AG10803 (cell line): ENCODE measurements around the gene NAT8.
"Not testable (repeated sequence)": the region's sequence is repeated elsewhere in the genome, so short reads cannot be mapped to it uniquely, and the experiment has no call there.

ENCODE experiments used
- DNase-seq: peaks from one replicate; pipeline ENCODE4 v3.0.0; 2010; ENCODE audit warnings: low read depth
- H3K4me3 ChIP-seq: 2 replicates; pipeline ENCODE4 v1.5.1; 2011; ENCODE audit warnings: mild to moderate bottlenecking, low read length, control low read depth
- TF ChIP-seq, protein P1 (sequence below): conservative IDR thresholded peaks from 2 replicates; pipeline ENCODE4 v1.5.1; 2011; ENCODE audit warnings: mild to moderate bottlenecking, low read length, control low read depth, inconsistent platforms

The NAT8 gene

DNA sequence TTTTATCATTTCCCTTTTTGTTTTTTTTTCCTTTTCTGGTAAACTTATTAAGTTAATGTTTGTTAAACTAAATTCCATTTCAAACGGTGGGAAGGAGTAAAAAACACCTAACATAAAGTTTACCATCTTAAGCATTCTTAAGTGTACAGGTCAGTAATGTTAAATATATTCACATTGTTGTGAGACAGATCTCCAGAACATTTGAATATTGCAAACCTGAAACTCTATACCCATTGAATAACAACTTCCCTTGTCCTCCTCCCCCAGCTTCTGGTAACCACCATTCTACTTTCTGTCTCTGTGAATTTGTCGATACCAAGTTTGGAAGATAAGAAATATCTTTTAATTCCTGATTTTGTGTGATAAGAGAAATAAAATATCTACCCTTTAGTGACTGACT, 12.0 kb upstream of the NAT8 start:
- H3K4me3 ChIP-seq: no peak overlapping the region
- no peak for DNase-seq
- TF ChIP-seq, protein P1, sequence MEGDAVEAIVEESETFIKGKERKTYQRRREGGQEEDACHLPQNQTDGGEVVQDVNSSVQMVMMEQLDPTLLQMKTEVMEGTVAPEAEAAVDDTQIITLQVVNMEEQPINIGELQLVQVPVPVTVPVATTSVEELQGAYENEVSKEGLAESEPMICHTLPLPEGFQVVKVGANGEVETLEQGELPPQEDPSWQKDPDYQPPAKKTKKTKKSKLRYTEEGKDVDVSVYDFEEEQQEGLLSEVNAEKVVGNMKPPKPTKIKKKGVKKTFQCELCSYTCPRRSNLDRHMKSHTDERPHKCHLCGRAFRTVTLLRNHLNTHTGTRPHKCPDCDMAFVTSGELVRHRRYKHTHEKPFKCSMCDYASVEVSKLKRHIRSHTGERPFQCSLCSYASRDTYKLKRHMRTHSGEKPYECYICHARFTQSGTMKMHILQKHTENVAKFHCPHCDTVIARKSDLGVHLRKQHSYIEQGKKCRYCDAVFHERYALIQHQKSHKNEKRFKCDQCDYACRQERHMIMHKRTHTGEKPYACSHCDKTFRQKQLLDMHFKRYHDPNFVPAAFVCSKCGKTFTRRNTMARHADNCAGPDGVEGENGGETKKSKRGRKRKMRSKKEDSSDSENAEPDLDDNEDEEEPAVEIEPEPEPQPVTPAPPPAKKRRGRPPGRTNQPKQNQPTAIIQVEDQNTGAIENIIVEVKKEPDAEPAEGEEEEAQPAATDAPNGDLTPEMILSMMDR: no peak

DNA sequence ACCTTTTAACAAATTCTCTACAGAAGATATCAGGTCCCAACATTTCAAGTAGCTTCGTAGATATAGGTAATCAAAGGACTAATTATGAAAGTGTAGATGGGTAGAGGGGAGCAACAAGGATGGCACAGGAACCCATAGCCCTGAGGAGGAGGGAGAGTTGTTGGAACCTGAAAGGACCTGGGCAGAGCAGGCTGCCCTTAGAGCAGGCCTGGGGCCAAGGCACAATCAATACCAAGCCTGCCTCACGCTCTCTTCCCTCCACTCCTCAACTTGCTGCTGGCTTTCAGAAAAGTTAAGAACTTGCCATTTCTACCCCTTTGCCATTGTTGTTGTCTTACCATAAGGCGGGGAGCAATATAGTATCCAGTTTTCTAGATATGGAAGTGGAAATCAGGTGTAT, 10.1 kb upstream of the NAT8 start:
- DNase-seq: no peak
- TF ChIP-seq, protein P1: no peak
- no peak overlapping the region for H3K4me3 ChIP-seq

DNA sequence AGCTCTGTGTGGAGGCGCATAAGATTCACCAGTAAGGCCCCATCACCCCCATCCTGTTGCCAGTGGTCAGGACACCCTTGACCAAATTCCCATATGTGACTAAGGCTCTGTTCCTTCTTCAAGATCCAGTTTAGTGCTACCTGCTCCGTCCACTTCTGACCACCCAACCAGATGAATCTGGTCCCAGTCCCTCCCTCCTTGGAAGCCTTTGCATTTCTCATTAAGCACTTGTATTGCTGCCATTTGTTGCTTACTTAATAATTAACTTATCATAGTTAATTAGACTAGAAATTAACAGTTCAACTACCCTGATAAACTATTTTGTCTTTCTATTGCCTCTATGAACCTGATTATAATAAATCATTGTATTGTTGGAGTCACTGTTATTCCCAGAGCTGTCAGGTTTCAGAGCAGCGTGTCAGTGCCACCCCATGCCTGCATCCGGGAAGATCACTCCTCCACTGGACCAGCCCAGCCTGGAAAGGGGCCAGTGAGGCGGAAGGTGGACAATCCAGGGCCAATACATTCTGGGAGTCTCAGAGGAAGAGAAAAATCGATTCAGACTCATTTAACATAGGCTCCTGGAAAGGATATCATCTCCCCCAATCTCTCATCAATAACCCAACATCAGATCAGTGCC, 9.5 kb upstream of the NAT8 start:
- H3K4me3 ChIP-seq: no peak overlapping the region
- DNase-seq: no peak
- TF ChIP-seq, protein P1: no peak

DNA sequence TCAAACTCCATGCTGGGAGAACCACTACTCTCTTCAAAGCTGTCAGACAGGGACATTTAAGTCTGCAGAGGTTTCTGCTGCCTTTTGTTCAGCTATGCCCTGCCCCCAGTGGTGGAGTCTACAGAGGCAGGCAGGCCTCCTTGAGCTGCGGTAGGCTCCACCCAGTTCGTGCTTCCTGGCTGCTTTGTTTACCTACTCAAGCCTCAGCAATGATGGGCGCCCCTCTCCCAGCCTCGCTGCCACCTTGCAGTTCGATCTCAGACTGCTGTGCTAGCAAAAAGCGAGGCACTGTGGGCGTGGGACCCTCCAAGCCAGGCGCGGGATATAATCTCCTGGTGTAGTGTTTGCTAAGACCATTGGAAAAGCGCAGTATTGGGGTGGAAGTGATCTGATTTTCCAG, 5.5 kb upstream of the NAT8 start:
- not testable (repeated sequence) for DNase-seq

DNA sequence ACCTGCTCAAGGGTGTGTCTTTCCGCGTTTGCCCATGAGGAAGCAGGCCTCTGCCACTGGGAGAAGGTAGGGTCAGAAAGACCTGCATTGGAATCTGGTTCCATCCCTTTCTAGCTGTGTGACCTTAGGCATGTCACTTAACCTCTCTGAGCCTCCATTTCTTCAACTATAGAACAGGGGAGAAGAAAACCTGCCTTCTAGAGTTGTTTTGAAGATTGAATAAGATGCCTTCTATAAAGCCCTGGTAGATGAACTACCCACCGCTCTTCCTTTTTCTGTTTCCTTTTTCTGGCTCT, 507 bp downstream of the NAT8 start:
- DNase-seq: no peak
- TF ChIP-seq, protein P1: no peak
- no peak overlapping the region for H3K4me3 ChIP-seq

More for the DNA sequence above, 5.5 kb upstream of the NAT8 start:
- H3K4me3 ChIP-seq: not testable (repeated sequence)

DNA sequence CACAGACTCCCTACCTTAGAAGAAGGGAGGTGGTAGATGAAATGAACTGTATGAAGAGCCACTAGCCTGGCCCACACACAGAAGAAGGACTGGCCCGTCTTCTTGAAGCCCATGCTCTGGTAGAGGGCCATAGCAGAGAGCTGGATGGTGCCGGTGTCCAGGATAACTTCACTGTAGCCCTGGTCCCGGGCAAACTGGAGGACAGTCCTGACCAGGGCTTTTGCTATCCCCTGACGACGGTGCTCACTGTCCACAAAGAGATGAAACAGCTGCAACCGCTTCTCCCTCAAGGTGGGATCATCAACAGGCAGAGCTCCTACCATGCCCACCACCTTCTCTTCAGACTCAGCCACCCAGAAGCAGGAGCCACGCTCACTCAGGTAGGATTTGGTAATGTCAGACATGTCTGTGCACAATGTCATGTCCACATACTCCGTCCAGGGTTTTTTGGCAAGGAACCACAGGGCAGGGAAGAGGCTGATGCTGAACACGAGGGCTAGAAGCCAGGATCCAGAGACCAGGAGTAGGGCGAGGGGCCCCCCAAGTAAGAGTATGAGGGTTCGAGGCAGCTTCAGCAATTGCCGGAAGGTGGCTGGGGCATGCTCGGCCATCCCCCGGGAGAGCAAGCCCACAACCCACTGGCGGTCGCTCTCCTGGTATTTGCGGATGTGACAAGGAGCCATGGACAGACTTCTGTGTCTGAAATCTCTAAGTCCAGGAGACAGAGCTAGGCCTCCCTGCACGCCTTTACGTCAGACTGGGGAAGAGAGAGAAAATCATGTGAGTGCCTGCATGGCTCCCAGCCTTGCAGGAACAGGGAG, 1.1 kb downstream of the NAT8 start:
- TF ChIP-seq, protein P1: no peak
- no peak for DNase-seq
- no peak overlapping the region for H3K4me3 ChIP-seq

DNA sequence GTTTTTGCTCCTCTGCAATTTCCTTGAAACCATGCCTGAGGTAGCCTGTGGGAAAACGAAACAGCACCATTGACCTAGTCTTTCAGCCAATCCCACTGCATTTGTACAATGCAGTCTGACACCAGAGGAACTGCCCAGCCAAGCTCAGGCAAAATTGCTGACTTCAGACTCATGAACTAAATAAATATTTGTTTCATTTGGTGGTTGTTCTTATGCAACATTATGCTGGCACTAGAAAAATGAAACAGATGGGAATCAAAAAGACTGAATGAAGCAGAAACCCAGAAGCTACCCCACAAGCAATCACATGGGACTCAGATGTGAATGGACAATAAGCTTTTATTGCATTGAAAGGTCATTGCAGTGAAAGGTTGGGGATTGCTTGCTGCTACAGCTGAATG, 1.7 kb downstream of the NAT8 start:
- H3K4me3 ChIP-seq: no peak overlapping the region
- TF ChIP-seq, protein P1: no peak
- peak; percentile 29 for DNase-seq
